ENCODE results near the gene OPTC. TPM values are rescaled to one million over a fixed set of nuclear protein-coding genes. Genes with fewer than 3 reads are reported as not detected.

Gene OPTC
- total and polyA plus RNA-seq, 2 of the 8 experiments (the other 6 are each of a cell fraction or from before 2014, with no cell fraction given), result 1.1 to 4.0 TPM

- Histone ChIP-seq H4K8ac (ENCODE audit: extremely low read depth, insufficient read depth, low read length) (no peak overlapping the region; the same call in 1 of the 2 replicates), H2AFZ (ENCODE audit: low read length) (no peak overlapping the region), H3K23ac (ENCODE audit: insufficient read length) (no peak overlapping the region), H4K20me1 (replicated peaks in 1 of 2; ENCODE audit: control insufficient read depth in 1 of 2, insufficient read depth in 2 of 2, low read length in 2 of 2) (no peaks in the 10 kb centered on the region), H3K4me3 (ENCODE audit: extremely low read depth in 1 of 4, insufficient read depth in 2 of 4, low read depth in 3 of 4, low read length in 4 of 4) (no peak overlapping the region), H3K23me2 (ENCODE audit: low read depth, low read length) (no peaks in the 10 kb centered on the region), H2AK5ac (ENCODE audit: low read depth, low read length) (no peak overlapping the region), H4K91ac (replicated peaks; ENCODE audit: insufficient read length, low read length) (no peak overlapping the region), H3K79me2 (ENCODE audit: control insufficient read depth in 1 of 2, insufficient read depth in 2 of 2, low read length in 2 of 2) (no peaks in the 10 kb centered on the region), H3K9me3 (ENCODE audit: insufficient read depth in 2 of 2, low read depth in 1 of 2, low read length in 1 of 2) (no peaks in the 10 kb centered on the region), H3K4ac (replicated peaks; ENCODE audit: insufficient read length, low read depth, low read length) (no peak overlapping the region), H3K27ac (ENCODE audit: low read depth, low read length) (no peak overlapping the region), H4K5ac (ENCODE audit: insufficient read length, low read depth, low read length) (no peak overlapping the region), H2BK120ac (replicated peaks; ENCODE audit: low read depth, low read length) (no peak overlapping the region), H3K56ac (replicated peaks; ENCODE audit: insufficient read length, low read depth, low read length) (no peak overlapping the region), H3K27me3 (replicated peaks in 1 of 4; ENCODE audit: control insufficient read depth in 3 of 4, extremely low read depth in 1 of 4, insufficient read depth in 3 of 4, low read length in 3 of 4) (no peaks in the 10 kb centered on the region; a peak in 1 of 7 replicates), H3K14ac (ENCODE audit: insufficient read length) (no peak overlapping the region), H2BK5ac (ENCODE audit: low read depth, low read length) (no peak overlapping the region), H2BK15ac (ENCODE audit: low read length) (no peak overlapping the region), H3K4me1 (replicated peaks in 1 of 4; ENCODE audit: control insufficient read depth in 3 of 4, insufficient read depth in 4 of 4, low read length in 3 of 4) (peaks cover 0 to 10% (median 3%) of the 10 kb centered on the region in 4 experiments; a peak in 4 of 7 replicates), H3K36me3 (ENCODE audit: control insufficient read depth in 2 of 4, insufficient read depth in 4 of 4, low read length in 3 of 4) (no peaks in the 10 kb centered on the region), H3K9ac (replicated peaks in 1 of 4; ENCODE audit: extremely low read depth in 1 of 4, low read depth in 3 of 4, low read length in 3 of 4) (no peak overlapping the region), H3K79me1 (ENCODE audit: low read depth, low read length) (no peaks in the 10 kb centered on the region), H3K18ac (ENCODE audit: extremely low read depth, low read length) (no peak overlapping the region), H2BK20ac (ENCODE audit: low read length) (no peak overlapping the region), H2BK12ac (ENCODE audit: low read depth, low read length) (no peak overlapping the region), H3K4me2 (ENCODE audit: insufficient read depth in 1 of 2, low read depth in 2 of 2, low read length in 2 of 2) (no peak overlapping the region)
- FAIRE-seq (no peak), DNase-seq (ENCODE audit: low read depth in 1 of 2, low spot score in 2 of 2) (no peak)
- 92% methylated on average over 1 of the region's 1 CpG; no CpG with 5 or more reads in 1 of the 2 experiments for WGBS, 2 experiments (ENCODE audit: extremely low coverage in 1 of 2, insufficient coverage in 1 of 2, insufficient read length in 1 of 2, insufficient replicate concordance in 2 of 2, low coverage in 1 of 2, low lambda C conversion rate in 2 of 2, missing lambda C conversion rate in 1 of 2)
- CTCF ChIA-PET (ENCODE audit: partially characterized antibody), result interaction anchor here (0.6 to 23.5 kb wide), 5 partner anchors 12 to 466 kb away, joined by 3 to 330 read pairs (median 3); partner anchors contain the start of gene FMOD
- POLR2A ChIA-PET (ENCODE audit: partially characterized antibody), result no interaction called here
- TF ChIP-seq CTBP2 (IDR thresholded peaks at IDR 0.05; ENCODE audit: borderline replicate concordance, insufficient read depth, insufficient read length, low read length), result no peak
- TF ChIP-seq SIN3A (conservative IDR thresholded peaks at IDR 0.05 in 1 of 2, IDR thresholded peaks at IDR 0.05 in 1 of 2; ENCODE audit: low read depth in 1 of 2, low read length in 2 of 2), result no peak
- no peak for TF ChIP-seq NRF1 (IDR thresholded peaks at IDR 0.05; ENCODE audit: low read depth, low read length)
- no peak for TF ChIP-seq RFX5 (IDR thresholded peaks at IDR 0.05; ENCODE audit: borderline replicate concordance, low read depth, low read length)
- no peak for TF ChIP-seq EZH2 (IDR thresholded peaks at IDR 0.05; ENCODE audit: low read depth, low read length, severe bottlenecking)
- TF ChIP-seq BRCA1 (IDR thresholded peaks at IDR 0.05; ENCODE audit: low read depth, low read length), result no peak
- no peak for TF ChIP-seq SP2 (IDR thresholded peaks at IDR 0.05; ENCODE audit: low read length)
- TF ChIP-seq CBX5 (IDR thresholded peaks at IDR 0.05; ENCODE audit: low read depth, low read length), result no peak
These were observed 31.8 kb upstream of the OPTC start for GRCh38 chr1:203462143-203462542.
